GM23338 (cell line): ENCODE measurements around the gene SELPLG. TPM values are rescaled to one million over a fixed set of nuclear protein-coding genes. Genes with fewer than 3 reads are reported as not detected.

Source experiments
- ATAC-seq: fragments of 200-7000 bp; cut with Tn5 transposase; 3 replicates; pipeline ENCODE4 v1.9.1; 2020
- DNase-seq: peaks from one replicate; pipeline ENCODE4 v3.0.0-alpha.2; 2015; ENCODE audit warnings: low spot score
- H2AFZ ChIP-seq: fragments of 200-600 bp; sonication (generic); 2 replicates; pipeline ENCODE4 v1.8.0; 2016; ENCODE audit warnings: antibody characterized with exemption, mild to moderate bottlenecking, moderate library complexity
- H3F3A ChIP-seq: fragments of 200-600 bp; sonication (generic); replicated peaks from 2 replicates; pipeline ENCODE4 v1.8.0; 2017; ENCODE audit warnings: antibody characterized with exemption, mixed run types, low read depth
- H3K27ac ChIP-seq: fragments of 200-600 bp; sonication (generic); 2 replicates; pipeline ENCODE4 v1.6.1; 2016; ENCODE audit warnings: low read depth
- H3K27me3 ChIP-seq: fragments of 200-600 bp; sonication (generic); 2 replicates; pipeline ENCODE4 v1.8.0; 2016; ENCODE audit warnings: mild to moderate bottlenecking, mixed run types, moderate library complexity; ENCODE audit not compliant: insufficient read depth
- H3K36me3 ChIP-seq: fragments of 200-600 bp; sonication (generic); 2 replicates; pipeline ENCODE4 v1.8.0; 2016; ENCODE audit warnings: mild to moderate bottlenecking; ENCODE audit not compliant: insufficient read depth
- H3K4me1 ChIP-seq: fragments of 200-600 bp; sonication (generic); 2 replicates; pipeline ENCODE4 v1.8.0; 2016; ENCODE audit warnings: mild to moderate bottlenecking, moderate library complexity; ENCODE audit not compliant: insufficient read depth
- H3K4me2 ChIP-seq: fragments of 200-600 bp; sonication (generic); 2 replicates; pipeline ENCODE4 v1.7.1; 2017; ENCODE audit warnings: mixed run types
- H3K4me3 ChIP-seq: fragments of 200-600 bp; sonication (generic); 2 replicates; pipeline ENCODE4 v1.6.1; 2016; ENCODE audit warnings: mixed run types
- H3K79me2 ChIP-seq: fragments of 200-600 bp; sonication (generic); replicated peaks from 2 replicates; pipeline ENCODE4 v1.8.0; 2017; ENCODE audit warnings: mild to moderate bottlenecking; ENCODE audit not compliant: insufficient read depth
- H3K9me2 ChIP-seq: fragments of 200-600 bp; sonication (generic); 2 replicates; pipeline ENCODE4 v1.8.0; 2017; ENCODE audit not compliant: insufficient read depth
- H4K20me1 ChIP-seq: fragments of 200-600 bp; sonication (generic); replicated peaks from 2 replicates; pipeline ENCODE4 v1.8.0; 2017; ENCODE audit warnings: mild to moderate bottlenecking; ENCODE audit not compliant: insufficient read depth
- H3K27ac Mint-ChIP-seq: 2 replicates; pipeline ENCODE4 v1.8.0; 2020; ENCODE audit warnings: inconsistent platforms, mild to moderate bottlenecking, moderate library complexity, mixed read lengths
- H3K27me3 Mint-ChIP-seq: 3 replicates; pipeline ENCODE4 v1.8.0; 2022; ENCODE audit warnings: low read depth, mild to moderate bottlenecking, moderate library complexity, mixed read lengths, inconsistent platforms; ENCODE audit not compliant: insufficient read depth, poor library complexity
- H3K36me3 Mint-ChIP-seq: 3 replicates; pipeline ENCODE4 v1.8.0; 2021; ENCODE audit warnings: low read depth, mild to moderate bottlenecking, inconsistent platforms, moderate library complexity, mixed read lengths
- H3K4me1 Mint-ChIP-seq: 3 replicates; pipeline ENCODE4 v1.8.0; 2020; ENCODE audit warnings: mild to moderate bottlenecking, inconsistent platforms, mixed read lengths
- H3K4me3 Mint-ChIP-seq: 3 replicates; pipeline ENCODE4 v1.8.0; 2021; ENCODE audit warnings: moderate library complexity, mild to moderate bottlenecking, inconsistent platforms, mixed read lengths
- H3K9me3 Mint-ChIP-seq: 3 replicates; pipeline ENCODE4 v1.8.0; 2020; ENCODE audit warnings: moderate library complexity, mild to moderate bottlenecking, inconsistent platforms, mixed read lengths
- CREB1 ChIP-seq: fragments of 250-450 bp; sonication (Bioruptor Pico); IDR thresholded peaks from 2 replicates; pipeline ENCODE4 v1.5.0; 2020; ENCODE audit warnings: low read depth, mild to moderate bottlenecking, moderate library complexity
- CTCF ChIP-seq, 2 experiments: fragments of 200-600 bp in 1 of 2; sonication (generic) in 1 of 2; conservative IDR thresholded peaks; 2 replicates each; pipeline versions ENCODE4 v1.5.1 to v1.6.1; 2016 to 2017; ENCODE audit warnings: antibody characterized with exemption in 2 of 2, low read depth in 2 of 2, mild to moderate bottlenecking in 2 of 2, moderate library complexity in 1 of 2
- EZH2 ChIP-seq: fragments of 200-600 bp; sonication (generic); IDR thresholded peaks from one replicate; pipeline ENCODE4 v1.8.0; 2017; ENCODE audit warnings: antibody characterized with exemption, mild to moderate bottlenecking, low read depth; ENCODE audit not compliant: unreplicated experiment
- EZH2phosphoT487 ChIP-seq: fragments of 200-600 bp; sonication (generic); IDR thresholded peaks from one replicate; pipeline ENCODE4 v1.8.1; 2018; ENCODE audit warnings: antibody characterized with exemption; ENCODE audit not compliant: unreplicated experiment
- JUNB ChIP-seq: IDR thresholded peaks from one replicate; pipeline ENCODE4 v1.6.1; 2016; ENCODE audit warnings: antibody characterized with exemption; ENCODE audit not compliant: unreplicated experiment
- NANOG ChIP-seq: IDR thresholded peaks from 2 replicates; pipeline ENCODE4 v1.6.1; 2016; ENCODE audit warnings: antibody characterized with exemption, borderline replicate concordance
- POLR2AphosphoS5 ChIP-seq: IDR thresholded peaks from 2 replicates; pipeline ENCODE4 v1.6.1; 2016; ENCODE audit warnings: antibody characterized with exemption, low read depth
- REST ChIP-seq: IDR thresholded peaks from one replicate; pipeline ENCODE4 v1.6.1; 2018; ENCODE audit warnings: antibody characterized with exemption; ENCODE audit not compliant: unreplicated experiment
- STAT1 ChIP-seq: IDR thresholded peaks from one replicate; pipeline ENCODE4 v1.6.1; 2016; ENCODE audit warnings: antibody characterized with exemption; ENCODE audit not compliant: unreplicated experiment
- ZNF114 ChIP-seq: fragments of 250-450 bp; sonication (Bioruptor Pico); IDR thresholded peaks from 2 replicates; pipeline ENCODE4 v1.5.0; 2020; ENCODE audit warnings: mild to moderate bottlenecking, moderate library complexity
- ZNF331 ChIP-seq: fragments of 250-450 bp; sonication (Bioruptor Pico); IDR thresholded peaks from 2 replicates; pipeline ENCODE4 v1.5.0; 2020; ENCODE audit warnings: low read depth, mild to moderate bottlenecking, moderate library complexity
- polyA plus RNA-seq: library from polyadenylated mRNA; unstranded; fragments of >200 nt; fragmentation: Nextera tagmentation; extraction: Ambion mirVana; gene quantifications from 2 replicates; pipeline ENCODE4 v1.2.1, GENCODE V29; 2016
- total RNA-seq: library from RNA; depleted of rRNA; stranded (reverse); fragments of >200 nt; shearing (Covaris generic); gene quantifications from 2 replicates; pipeline ENCODE4 v1.2.3, GENCODE V29; 2014

The SELPLG gene
- total and polyA plus RNA-seq, 2 experiments from 2014 or later: 0.16 to 0.56 TPM

GRCh38 chr12:108609537-108610335 is 24.0 kb downstream of the SELPLG start (continued):
- TF ChIP-seq REST: no peak
- TF ChIP-seq POLR2AphosphoS5: no peak
- no peak for TF ChIP-seq JUNB
- TF ChIP-seq ZNF331 (CRISPR knock-in tag): no peak
- TF ChIP-seq ZNF114 (CRISPR knock-in tag): no peak
- TF ChIP-seq EZH2phosphoT487: no peak
- no peak for TF ChIP-seq CREB1
- no peak for TF ChIP-seq STAT1
- no peak for TF ChIP-seq EZH2

GRCh38 chr12:108608616-108609015 is 25.1 kb downstream of the SELPLG start:
- Histone ChIP-seq H3K9me2 (no peaks in the 10 kb centered on the region), H2AFZ (no peak overlapping the region), H3K27ac (no peak overlapping the region), H3K27me3 (no peaks in the 10 kb centered on the region), H3K4me2 (no peak overlapping the region), H3K36me3 (no peaks in the 10 kb centered on the region), H3K79me2 (no peaks in the 10 kb centered on the region), H3K4me1 (no peaks in the 10 kb centered on the region; the same call in 1 of the 2 replicates), H3F3A (0 out of 2 replicates have a peak, but pooled peaks cover 6% of the 10 kb centered on the region), H4K20me1 (no peaks in the 10 kb centered on the region), H3K4me3 (no peak overlapping the region)
- Mint-ChIP-seq H3K27me3 (peaks cover 8% of the 10 kb centered on the region), H3K4me3 (no peak overlapping the region), H3K36me3 (no peaks in the 10 kb centered on the region), H3K4me1 (peaks cover 25% of the 10 kb centered on the region), H3K9me3 (no peaks in the 10 kb centered on the region), H3K27ac (no peak overlapping the region)
- no peak for ATAC-seq
- DNase-seq: no peak
- no peak for TF ChIP-seq STAT1
- no peak for TF ChIP-seq NANOG
- no peak for TF ChIP-seq CREB1
- TF ChIP-seq REST: no peak
- TF ChIP-seq ZNF331 (CRISPR knock-in tag): no peak
- TF ChIP-seq EZH2phosphoT487: no peak
- no peak for TF ChIP-seq CTCF (conservative IDR thresholded peaks at IDR 0.05; ENCODE audit: low read depth in 2 of 2)
- no peak for TF ChIP-seq POLR2AphosphoS5
